PFSK-1 (cell line): ENCODE results near the gene SALL2.

Source experiments
- FOXP2 ChIP-seq: optimal IDR thresholded peaks from 2 replicates; pipeline ENCODE3; 2011; ENCODE audit warnings: borderline replicate concordance, control low read depth, inconsistent platforms; ENCODE audit not compliant: insufficient read depth; ENCODE audit errors: extremely low read length, extremely low read depth
- POLR2AphosphoS5 ChIP-seq: IDR thresholded peaks from 2 replicates; pipeline ENCODE4 v1.6.1; 2012; ENCODE audit warnings: low read depth, mild to moderate bottlenecking, control low read depth, low read length, moderate library complexity
- REST ChIP-seq, 2 experiments: IDR thresholded peaks; 2 replicates each; pipeline versions ENCODE4 v1.6.1 to v1.8.0; 2011 to 2012; ENCODE audit warnings: low read depth in 2 of 2, low read length in 2 of 2, control low read depth in 1 of 2, inconsistent platforms in 1 of 2, mild to moderate bottlenecking in 1 of 2, moderate library complexity in 1 of 2; ENCODE audit not compliant: insufficient read depth in 1 of 2
- SIN3A ChIP-seq: IDR thresholded peaks from 2 replicates; pipeline ENCODE4 v1.6.1; 2012; ENCODE audit warnings: mild to moderate bottlenecking, low read length, moderate library complexity, borderline replicate concordance; ENCODE audit not compliant: insufficient read depth
- TAF1 ChIP-seq: IDR thresholded peaks from 2 replicates; pipeline ENCODE4 v1.6.1; 2012; ENCODE audit warnings: low read length, control low read depth, borderline replicate concordance; ENCODE audit not compliant: insufficient read depth

Gene SALL2

GRCh38 chr14:21557084-21557901 is 31.1 kb upstream of the SALL2 start:
- no peak for TF ChIP-seq SIN3A
- TF ChIP-seq POLR2AphosphoS5, result no peak
- TF ChIP-seq FOXP2, result no peak
- TF ChIP-seq REST (IDR thresholded peaks at IDR 0.05; ENCODE audit: insufficient read depth in 1 of 2, low read depth in 2 of 2, low read length in 2 of 2), result no peak
- no peak for TF ChIP-seq TAF1

DNA sequence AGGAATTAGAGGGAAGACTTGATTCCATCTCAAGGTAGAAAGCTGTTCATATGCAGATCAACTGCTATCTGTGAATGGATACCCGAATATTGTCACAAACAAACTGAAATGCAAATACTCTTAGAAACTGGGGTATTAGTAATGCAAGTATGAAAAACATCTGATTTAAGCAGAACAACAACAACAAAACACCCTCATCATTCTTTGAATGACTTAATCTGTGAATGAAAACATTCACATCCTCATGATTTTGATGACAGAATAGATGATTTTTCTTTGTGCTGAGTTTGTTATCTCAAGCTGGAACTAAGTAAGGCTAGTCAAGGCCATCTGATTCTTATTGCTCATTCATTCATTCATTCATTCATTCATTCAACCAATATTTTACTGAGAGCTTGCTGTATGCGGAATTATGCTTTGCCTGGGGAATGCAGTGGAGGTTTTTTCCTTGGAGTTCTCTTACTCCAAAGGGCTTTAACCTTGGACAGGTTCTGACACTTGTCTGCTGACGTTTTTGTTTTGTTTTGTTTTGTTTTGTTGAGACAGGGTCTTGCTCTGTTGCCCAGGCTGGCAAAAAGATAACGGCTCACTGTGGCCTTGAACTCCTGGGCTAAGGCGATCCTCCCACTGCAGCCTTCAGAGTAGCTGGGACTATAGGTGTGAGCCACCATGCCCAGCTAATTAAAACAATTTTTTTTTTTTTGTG is 30.4 kb upstream of the SALL2 start:
- no peak for TF ChIP-seq REST (IDR thresholded peaks at IDR 0.05; ENCODE audit: insufficient read depth in 1 of 2, low read depth in 2 of 2, low read length in 2 of 2)

- no peak for TF ChIP-seq REST (IDR thresholded peaks at IDR 0.05; ENCODE audit: insufficient read depth in 1 of 2, low read depth in 2 of 2, low read length in 2 of 2)
- no peak for TF ChIP-seq FOXP2
- TF ChIP-seq POLR2AphosphoS5, result no peak
- no peak for TF ChIP-seq SIN3A
- no peak for TF ChIP-seq TAF1
Measured at GRCh38 chr14:21553266-21553665, 27.1 kb upstream of the SALL2 start.

- no peak for TF ChIP-seq FOXP2
- TF ChIP-seq REST (IDR thresholded peaks at IDR 0.05; ENCODE audit: insufficient read depth in 1 of 2, low read depth in 2 of 2, low read length in 2 of 2), result no peak
- no peak for TF ChIP-seq SIN3A
- no peak for TF ChIP-seq POLR2AphosphoS5
- no peak for TF ChIP-seq TAF1
Measured at GRCh38 chr14:21543963-21544362, 17.8 kb upstream of the SALL2 start.

DNA sequence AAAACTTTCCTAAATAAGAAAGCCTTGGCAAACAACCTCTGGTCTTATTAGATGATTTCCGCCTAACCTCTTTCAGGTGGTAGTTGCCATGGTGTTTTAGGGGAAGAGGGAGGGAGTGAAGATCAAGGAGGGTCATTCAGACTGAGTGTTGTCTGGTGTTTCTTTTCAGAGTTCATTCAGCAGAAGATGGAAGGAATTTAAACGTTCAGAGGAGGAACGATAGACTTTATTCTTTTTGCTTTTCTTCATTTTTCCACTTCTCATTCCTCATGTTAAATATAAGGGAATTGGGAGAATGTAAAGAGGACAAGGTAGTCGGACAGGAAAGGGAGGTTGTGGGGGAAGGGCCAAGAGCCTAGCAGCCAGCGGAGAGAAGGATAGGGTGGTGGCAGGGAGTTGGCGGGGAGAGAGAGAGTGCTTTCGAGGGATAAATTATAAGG is 17.4 kb upstream of the SALL2 start:
- no peak for TF ChIP-seq POLR2AphosphoS5
